Measurements from ENCODE around the gene FDX1.

The FDX1 gene

DNA sequence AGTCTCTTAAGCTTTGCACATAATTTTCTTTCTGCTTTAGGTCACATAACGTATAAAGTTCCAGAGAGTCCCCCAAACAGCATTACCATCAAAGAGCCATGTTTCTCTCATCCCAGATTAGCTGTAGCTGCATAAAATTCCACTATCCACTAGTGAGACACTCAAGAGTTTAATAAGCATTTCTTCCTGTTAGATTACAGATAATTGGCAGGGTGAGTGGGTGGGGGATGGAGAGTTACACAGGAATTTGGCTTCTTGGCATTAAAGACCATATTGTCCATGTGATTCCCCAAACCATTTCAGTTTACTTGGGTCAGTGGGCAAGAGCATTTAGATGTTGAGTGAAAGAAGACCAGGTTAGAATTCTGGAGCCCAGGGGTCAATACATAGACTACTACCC lies 82.3 kb downstream of the FDX1 start:
- no peak for DNase-seq

DNA sequence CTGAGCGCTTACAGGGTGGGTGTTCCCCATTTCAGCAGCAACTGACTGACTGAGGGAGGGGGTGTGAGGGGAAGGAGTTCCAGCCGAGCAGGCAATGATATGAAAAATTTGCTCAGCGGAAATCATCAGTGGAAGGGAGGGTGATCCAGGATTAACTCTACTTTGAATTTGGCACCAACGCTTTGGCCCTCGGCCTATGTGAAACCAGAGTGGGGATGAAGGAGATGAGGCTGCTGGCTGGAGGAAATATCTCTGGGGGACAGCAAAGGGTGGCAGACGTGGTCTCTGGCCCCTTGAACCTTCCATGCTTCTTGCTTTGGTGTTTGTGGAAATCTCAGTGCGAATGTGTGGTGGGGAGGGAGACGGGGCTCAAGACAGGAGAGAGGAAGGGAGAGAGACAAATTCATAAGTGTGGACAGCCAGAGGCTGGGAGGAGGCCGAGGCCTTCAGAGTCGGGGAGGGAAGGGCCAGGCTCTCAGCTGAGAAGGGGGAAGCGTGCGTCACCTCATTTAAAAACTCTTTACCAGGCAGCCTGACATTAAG lies 83.6 kb downstream of the FDX1 start:
- DNase-seq = no peak

DNA sequence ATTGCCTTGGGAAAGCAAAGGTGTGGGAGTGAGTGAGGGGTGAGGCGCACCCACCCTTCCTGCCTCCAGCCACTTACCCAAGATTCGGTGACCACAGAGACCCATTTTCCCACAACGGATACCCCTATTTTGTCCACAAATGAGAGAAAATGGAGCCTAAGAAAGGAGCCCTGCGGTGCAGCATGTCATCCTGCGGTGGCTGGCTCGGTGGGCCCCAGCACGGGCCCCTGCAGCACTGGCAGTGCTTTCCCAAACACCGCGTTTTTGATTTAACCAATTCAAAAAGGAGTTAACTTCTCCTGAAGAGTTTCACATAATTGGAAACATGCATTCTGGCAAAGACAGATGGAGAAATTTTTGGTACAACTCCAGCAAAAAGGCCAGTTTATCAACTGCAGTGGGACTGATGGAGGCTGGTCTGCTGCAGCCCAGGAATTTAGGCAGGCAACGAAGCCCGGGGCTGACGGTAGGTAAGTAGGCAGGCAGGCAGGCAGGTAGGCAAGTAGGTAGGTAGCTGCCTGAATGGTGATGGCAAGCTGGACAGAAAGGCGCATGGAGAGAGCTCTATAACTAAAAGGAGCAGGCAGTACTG lies 84.2 kb downstream of the FDX1 start:
- DNase-seq = no peak
